HG03457 (cell line): ENCODE measurements around the gene IRS1.

Source experiments
- ATAC-seq: cut with Tn5 transposase; IDR thresholded peaks from one replicate; pipeline ENCODE4 v1.9.1; 2021; ENCODE audit warnings: moderate number of reproducible peaks; ENCODE audit not compliant: unreplicated experiment

The IRS1 gene

GRCh38 chr2:226828191-226828590 lies 28.6 kb upstream of the IRS1 start:
- no peak for ATAC-seq

- ATAC-seq, result no peak
These were observed 25.4 kb upstream of the IRS1 start for GRCh38 chr2:226825056-226825455.

DNA sequence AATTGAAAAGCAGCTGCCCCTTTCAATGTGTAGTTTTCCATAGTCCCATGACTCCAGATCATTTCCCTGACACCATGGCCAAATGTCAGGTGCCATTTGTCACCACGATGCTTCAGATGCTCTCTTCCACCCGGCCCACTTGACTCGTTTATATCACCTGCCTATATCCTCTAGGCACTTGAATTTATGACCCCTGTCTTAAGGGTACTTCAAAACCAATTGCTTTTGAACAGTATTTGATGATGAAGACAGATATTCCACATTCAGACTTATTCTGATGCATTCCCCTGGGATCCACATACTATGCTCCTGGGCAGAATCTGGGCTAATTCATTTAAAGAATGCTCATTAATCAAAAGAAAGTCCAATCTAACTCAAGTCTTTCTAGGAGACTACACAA lies 19.3 kb upstream of the IRS1 start:
- no peak for ATAC-seq

GRCh38 chr2:226813148-226813701 lies 13.6 kb upstream of the IRS1 start:
- ATAC-seq, result no peak

GRCh38 chr2:226803410-226803809 lies 3.8 kb upstream of the IRS1 start:
- no peak for ATAC-seq

GRCh38 chr2:226802573-226802972 lies 3.0 kb upstream of the IRS1 start:
- no peak for ATAC-seq

GRCh38 chr2:226800941-226801784 lies 1.5 kb upstream of the IRS1 start:
- peak; percentile 82 for ATAC-seq

- no peak for ATAC-seq
These were observed 638 bp upstream of the IRS1 start for GRCh38 chr2:226799976-226800940.

DNA sequence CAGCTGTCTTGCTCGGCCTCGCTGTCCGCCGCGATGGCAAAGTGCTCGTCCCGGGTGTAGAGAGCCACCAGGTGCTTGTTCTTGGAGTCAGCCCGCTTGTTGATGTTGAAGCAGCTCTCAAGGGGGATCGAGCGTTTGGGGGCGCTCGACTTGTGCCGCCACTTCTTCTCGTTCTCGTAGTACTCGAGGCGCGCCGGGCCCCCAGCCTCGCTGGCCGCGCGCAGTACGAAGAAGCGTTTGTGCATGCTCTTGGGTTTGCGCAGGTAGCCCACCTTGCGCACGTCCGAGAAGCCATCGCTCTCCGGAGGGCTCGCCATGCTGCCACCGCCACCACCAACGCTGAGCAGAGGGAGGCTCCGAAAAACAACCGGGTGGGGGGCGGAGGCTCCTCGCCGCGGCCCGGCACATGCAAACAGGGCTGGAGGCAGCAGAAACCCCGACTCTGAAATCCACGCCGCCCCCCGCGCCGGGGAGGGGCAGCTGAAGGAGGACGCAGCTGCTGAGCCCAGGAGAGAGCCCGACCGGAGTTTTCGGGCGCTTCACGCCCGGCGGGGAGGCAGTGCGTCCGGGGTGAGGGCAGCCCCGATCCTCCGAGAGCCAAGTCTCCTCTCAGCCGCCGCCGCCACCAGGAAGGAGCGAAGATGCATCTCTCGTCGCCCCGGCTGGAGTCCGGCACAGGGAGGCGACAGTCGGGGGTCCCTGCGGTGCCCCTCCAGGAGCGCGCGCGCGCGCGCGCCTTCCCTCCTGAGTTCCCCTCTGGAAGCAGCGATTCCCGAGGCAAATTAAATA lies 1.0 kb downstream of the IRS1 start:
- no peak for ATAC-seq

DNA sequence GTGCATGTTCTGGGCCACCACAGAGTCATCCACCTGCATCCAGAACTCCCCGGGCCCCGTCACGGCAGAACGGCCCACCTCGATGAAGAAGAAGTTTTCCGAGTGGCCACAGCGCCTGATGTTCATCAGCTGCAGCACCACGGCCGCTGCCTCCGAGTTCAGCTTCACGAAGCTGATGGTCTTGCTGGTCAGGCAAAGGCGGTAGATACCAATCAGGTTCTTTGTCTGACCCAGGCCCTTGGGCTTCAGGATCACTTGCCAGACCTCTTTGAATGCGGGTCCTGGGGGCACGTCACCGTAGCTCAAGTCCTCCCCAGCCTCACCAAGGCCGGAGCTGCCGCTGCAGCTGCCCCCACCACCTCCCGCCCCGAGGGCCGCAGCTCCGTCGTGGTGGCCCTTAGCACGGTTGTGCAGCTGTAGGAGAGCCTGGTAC lies 1.6 kb downstream of the IRS1 start:
- no peak for ATAC-seq

DNA sequence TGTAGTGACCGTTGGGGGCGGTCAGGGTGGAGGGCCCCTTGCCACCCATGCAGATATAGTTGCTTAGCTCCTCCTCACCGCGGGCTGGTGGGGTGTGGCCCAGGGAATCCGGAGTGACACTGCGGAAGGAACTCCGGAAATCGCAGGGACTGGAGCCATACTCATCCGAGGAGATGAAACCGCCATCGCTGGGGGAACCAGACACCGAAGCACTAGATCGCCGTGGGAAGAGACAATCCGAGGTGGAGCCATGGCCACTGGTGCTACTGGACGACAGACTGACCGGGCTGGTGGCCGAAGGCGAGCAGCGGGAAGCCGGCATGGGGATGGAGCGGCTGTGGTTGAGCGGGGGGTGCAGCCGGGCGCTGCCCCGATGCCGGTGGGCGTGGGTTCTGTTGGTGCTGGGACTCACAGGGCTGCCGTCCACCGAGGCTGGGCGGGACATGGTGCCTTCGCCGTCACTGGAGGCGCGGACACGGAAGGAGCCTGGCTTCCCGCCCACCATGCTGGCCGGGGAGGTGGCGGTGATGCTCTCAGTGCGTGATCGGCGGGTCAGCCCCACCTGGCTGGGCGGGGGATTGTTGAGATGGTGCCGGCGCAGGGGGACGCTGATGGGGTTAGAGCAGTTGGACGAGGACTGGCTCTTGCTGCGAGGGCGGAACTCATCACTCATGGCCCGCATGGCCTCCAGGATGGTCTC lies 2.2 kb downstream of the IRS1 start:
- ATAC-seq, result no peak

GRCh38 chr2:226796840-226797288 lies 2.8 kb downstream of the IRS1 start:
- ATAC-seq, result no peak

GRCh38 chr2:226796012-226796839 lies 3.4 kb downstream of the IRS1 start:
- ATAC-seq, result no peak

DNA sequence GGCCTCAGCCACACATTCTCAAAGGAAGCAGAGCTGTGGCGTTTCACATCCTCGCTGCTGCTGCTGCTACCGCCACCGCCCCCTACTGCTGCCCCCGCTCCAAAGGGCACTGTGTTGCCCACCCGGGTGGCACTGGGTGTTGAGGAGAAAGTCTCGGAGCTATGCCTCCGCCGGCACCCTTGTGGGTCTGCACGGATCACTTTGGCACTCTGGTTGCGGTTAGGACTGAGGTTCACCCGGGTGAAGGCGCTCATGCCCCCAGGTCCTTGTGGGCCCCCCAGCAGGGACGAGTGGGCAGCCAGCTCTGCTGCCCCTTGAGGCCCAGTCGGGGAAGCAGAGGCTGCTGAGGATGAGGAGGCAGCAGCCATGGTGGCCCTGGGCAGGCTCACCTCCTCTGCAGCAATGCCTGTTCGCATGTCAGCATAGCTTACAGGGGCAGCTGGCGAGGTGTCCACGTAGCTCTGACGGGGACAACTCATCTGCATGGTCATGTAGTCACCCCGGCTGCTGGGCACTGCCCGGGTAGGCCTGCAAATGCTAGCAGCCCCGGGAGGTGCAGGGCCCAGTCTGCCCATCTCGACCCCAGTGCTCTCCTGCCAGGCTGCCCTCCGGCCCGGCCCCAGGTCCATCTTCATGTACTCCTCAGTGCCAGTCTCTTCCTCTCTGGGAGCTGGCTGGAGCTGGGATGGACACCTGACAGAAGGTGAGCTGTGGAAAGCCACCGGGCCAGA lies 4.2 kb downstream of the IRS1 start:
- no peak for ATAC-seq

GRCh38 chr2:226794751-226795171 lies 4.9 kb downstream of the IRS1 start:
- ATAC-seq, result no peak

- no peak for ATAC-seq
These were observed 5.4 kb downstream of the IRS1 start for GRCh38 chr2:226794196-226794661.

- no peak for ATAC-seq
These were observed 6.0 kb downstream of the IRS1 start for GRCh38 chr2:226793646-226794045.

GRCh38 chr2:226792155-226792881 lies 7.3 kb downstream of the IRS1 start:
- no peak for ATAC-seq
